ENCODE results near the gene TAS2R20. TPM values are rescaled to one million over a fixed set of nuclear protein-coding genes. Genes with fewer than 3 reads are reported as not detected.

The TAS2R20 gene
- total RNA-seq, 1 experiment from 2014 or later: 3.0 TPM

DNA sequence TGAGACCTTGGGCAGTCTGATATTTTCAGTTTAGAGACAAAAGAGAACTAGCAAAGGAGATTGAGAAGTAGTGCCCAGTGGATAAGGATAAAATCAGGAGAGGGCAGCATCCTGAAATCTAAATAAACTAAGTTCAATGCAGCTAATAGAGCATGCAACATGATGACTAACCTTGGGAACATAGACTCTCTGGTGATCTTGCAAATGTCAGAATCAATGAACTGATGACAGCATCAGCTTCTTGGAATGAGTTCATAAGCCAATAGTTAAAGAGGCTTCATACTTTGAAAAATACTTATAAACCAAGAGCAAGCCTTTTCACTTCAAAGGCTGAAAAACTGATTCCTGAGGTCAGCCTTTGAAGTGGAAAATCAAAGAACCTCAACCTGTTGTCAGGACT lies 16.1 kb upstream of the TAS2R20 start:
- intact Hi-C loops (cut with micrococcal nuclease; ENCODE audit: unreplicated experiment): no loop called here
- ChIA-PET CTCF (no interaction called here), POLR2A (ENCODE audit: low non-redundant PET) (no interaction called here)
- BruUV-seq (replicated peaks): no TSS peak
- Histone ChIP-seq H3K4me3 (ENCODE audit: low read depth, low read length, poor library complexity, severe bottlenecking) (no peak overlapping the region), H3K36me3 (ENCODE audit: insufficient read depth, low read length, poor library complexity, severe bottlenecking) (no peaks in the 10 kb centered on the region), H3K27ac (ENCODE audit: low read depth, low read length, poor library complexity, severe bottlenecking) (no peak overlapping the region), H3K4me1 (ENCODE audit: insufficient read depth, low read length, poor library complexity, severe bottlenecking) (no peaks in the 10 kb centered on the region), H3K9me3 (ENCODE audit: low read depth, low read length, poor library complexity, severe bottlenecking) (no peaks in the 10 kb centered on the region), H3K27me3 (replicated peaks; ENCODE audit: insufficient read depth, low read depth, low read length, poor library complexity) (no peaks in the 10 kb centered on the region)
- DNase-seq (ENCODE audit: low spot score): no peak
- TF ChIP-seq EZH2 (IDR thresholded peaks at IDR 0.05; ENCODE audit: borderline replicate concordance, low read depth, low read length, poor library complexity, severe bottlenecking): no peak
- no peak for TF ChIP-seq CTCF (conservative IDR thresholded peaks at IDR 0.05; ENCODE audit: low read depth, low read length)

GRCh38 chr12:11007608-11008007 lies 9.5 kb upstream of the TAS2R20 start:
- intact Hi-C loops (cut with micrococcal nuclease; ENCODE audit: unreplicated experiment): no loop called here
- Histone ChIP-seq H3K27me3 (replicated peaks; ENCODE audit: insufficient read depth, low read depth, low read length, poor library complexity) (no peaks in the 10 kb centered on the region), H3K4me1 (ENCODE audit: insufficient read depth, low read length, poor library complexity, severe bottlenecking) (no peaks in the 10 kb centered on the region), H3K27ac (ENCODE audit: low read depth, low read length, poor library complexity, severe bottlenecking) (no peak overlapping the region), H3K4me3 (ENCODE audit: low read depth, low read length, poor library complexity, severe bottlenecking) (no peak overlapping the region), H3K9me3 (ENCODE audit: low read depth, low read length, poor library complexity, severe bottlenecking) (no peaks in the 10 kb centered on the region), H3K36me3 (ENCODE audit: insufficient read depth, low read length, poor library complexity, severe bottlenecking) (no peaks in the 10 kb centered on the region)
- no peak for DNase-seq (ENCODE audit: low spot score)
- ChIA-PET POLR2A (ENCODE audit: low non-redundant PET) (no interaction called here), CTCF (no interaction called here)
- no TSS peak for BruUV-seq (replicated peaks)
- no peak for TF ChIP-seq EZH2 (IDR thresholded peaks at IDR 0.05; ENCODE audit: borderline replicate concordance, low read depth, low read length, poor library complexity, severe bottlenecking)
- no peak for TF ChIP-seq CTCF (conservative IDR thresholded peaks at IDR 0.05; ENCODE audit: low read depth, low read length)

DNA sequence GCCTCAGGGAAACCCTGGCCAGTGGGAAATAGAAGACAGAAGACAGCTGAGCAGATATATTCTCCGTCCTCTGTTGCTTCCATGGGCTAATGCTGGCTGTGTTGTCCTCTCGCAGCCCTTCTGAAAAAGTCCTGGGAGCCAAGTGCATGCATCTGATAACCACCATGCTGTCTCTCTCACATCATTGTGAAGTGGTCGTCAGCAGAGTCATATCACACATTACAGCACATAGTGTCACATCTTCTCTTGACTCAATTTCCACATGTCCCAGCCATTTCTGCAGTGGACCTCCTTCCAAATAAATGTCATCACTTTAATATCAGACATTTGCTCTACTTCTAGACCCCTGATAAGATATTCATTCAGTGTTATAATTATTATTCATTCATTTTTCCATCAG lies 3.8 kb downstream of the TAS2R20 start:
- H3K36me3 ChIP-seq (ENCODE audit: insufficient read depth, low read length, poor library complexity, severe bottlenecking): no peaks in the 10 kb centered on the region
- no peak for DNase-seq (ENCODE audit: low spot score)
- H3K4me1 ChIP-seq (ENCODE audit: insufficient read depth, low read length, poor library complexity, severe bottlenecking): no peaks in the 10 kb centered on the region
- no peak overlapping the region for H3K27ac ChIP-seq (ENCODE audit: low read depth, low read length, poor library complexity, severe bottlenecking)
- no TSS peak for BruUV-seq (replicated peaks)
- TF ChIP-seq EZH2 (IDR thresholded peaks at IDR 0.05; ENCODE audit: borderline replicate concordance, low read depth, low read length, poor library complexity, severe bottlenecking) (no peak), CTCF (conservative IDR thresholded peaks at IDR 0.05; ENCODE audit: low read depth, low read length) (no peak)
- H3K9me3 ChIP-seq (ENCODE audit: low read depth, low read length, poor library complexity, severe bottlenecking): peaks cover 10% of the 10 kb centered on the region
- H3K4me3 ChIP-seq (ENCODE audit: low read depth, low read length, poor library complexity, severe bottlenecking): no peak overlapping the region
- intact Hi-C loops (cut with micrococcal nuclease; ENCODE audit: unreplicated experiment): no loop called here
- no peaks in the 10 kb centered on the region for H3K27me3 ChIP-seq (replicated peaks; ENCODE audit: insufficient read depth, low read depth, low read length, poor library complexity)
- ChIA-PET POLR2A (ENCODE audit: low non-redundant PET) (no interaction called here), CTCF (no interaction called here)
